Caco-2 (cell line): ENCODE results near the gene LRRC74A. TPM values are rescaled to one million over a fixed set of nuclear protein-coding genes. Genes with fewer than 3 reads are reported as not detected.

ENCODE experiments used
- BruUV-seq: library from RNA; stranded (reverse); fragments of 400-500 nt; replicated peaks from 2 replicates; lab custom pipeline; 2021; lab: Mats Ljungman, UMichigan
- CTCF ChIA-PET: fragments of 300-600 bp; sonication (Branson Sonifier 250); formaldehyde crosslinking; loops from one replicate; lab custom pipeline; 2022; ENCODE audit warnings: antibody characterized with exemption; lab: Charles Lee
- POLR2A ChIA-PET: fragments of 300-600 bp; sonication (Branson Sonifier 250); formaldehyde crosslinking; loops from one replicate; lab custom pipeline; 2022; ENCODE audit warnings: antibody characterized with exemption; lab: Charles Lee
- DNase-seq, 2 experiments: peaks; one replicate each; pipeline versions ENCODE4 v3.0.0 to v3.0.0-alpha.2; 2020 to 2022
- H3K27me3 ChIP-seq: replicated peaks from 2 replicates; pipeline ENCODE4 v1.6.0; 2011; ENCODE audit warnings: low read length; ENCODE audit not compliant: control insufficient read depth, insufficient read depth
- H3K36me3 ChIP-seq: 2 replicates; pipeline ENCODE4 v1.5.1; 2011; ENCODE audit warnings: low read length; ENCODE audit not compliant: control insufficient read depth, insufficient read depth
- H3K4me1 ChIP-seq: fragments of 250-450 bp; sonication (Bioruptor Pico); 2 replicates; pipeline ENCODE4 v1.5.1; 2020; ENCODE audit warnings: mild to moderate bottlenecking
- H3K4me3 ChIP-seq: 2 replicates; pipeline ENCODE4 v1.5.1; 2011; ENCODE audit warnings: low read depth, mild to moderate bottlenecking, control low read depth, low read length
- H3K9me3 ChIP-seq: fragments of 250-450 bp; sonication (Bioruptor Pico); 2 replicates; pipeline ENCODE4 v1.5.1; 2020; ENCODE audit warnings: mild to moderate bottlenecking, moderate library complexity
- H3K27ac Mint-ChIP-seq: one replicate; pipeline ENCODE4 v1.8.0; 2022; ENCODE audit warnings: mixed read lengths; ENCODE audit not compliant: unreplicated experiment
- H3K27me3 Mint-ChIP-seq: one replicate; pipeline ENCODE4 v1.8.0; 2022; ENCODE audit warnings: mixed read lengths; ENCODE audit not compliant: insufficient read depth, unreplicated experiment
- H3K36me3 Mint-ChIP-seq: one replicate; pipeline ENCODE4 v1.8.0; 2022; ENCODE audit warnings: mild to moderate bottlenecking, mixed read lengths; ENCODE audit not compliant: insufficient read depth, unreplicated experiment
- H3K4me1 Mint-ChIP-seq: one replicate; pipeline ENCODE4 v1.8.0; 2022; ENCODE audit warnings: low read depth, mixed read lengths; ENCODE audit not compliant: unreplicated experiment
- H3K4me3 Mint-ChIP-seq: one replicate; pipeline ENCODE4 v1.8.0; 2022; ENCODE audit warnings: mild to moderate bottlenecking, moderate library complexity, mixed read lengths; ENCODE audit not compliant: unreplicated experiment
- H3K9me3 Mint-ChIP-seq: one replicate; pipeline ENCODE4 v1.8.0; 2022; ENCODE audit warnings: mixed read lengths; ENCODE audit not compliant: unreplicated experiment
- intact Hi-C: fragments of 100-400 bp; cut with micrococcal nuclease; formaldehyde crosslinking; loops from one replicate; pipeline ENCODE4 v1.10.0; 2022; ENCODE audit not compliant: unreplicated experiment
- total RNA-seq: library from RNA; stranded (reverse); gene quantifications from 2 replicates; pipeline ENCODE4 v1.2.3, GENCODE V29; 2022
- TF ChIP-seq, protein P1 (sequence below), 2 experiments: fragments of 200-600 bp in 1 of 2; IDR thresholded peaks; 1 replicate in 1 of 2; 2 replicates in 1 of 2; pipeline versions ENCODE4 v1.5.1 to v1.8.0; 2011 to 2022; ENCODE audit warnings: antibody characterized with exemption in 1 of 2, control low read depth in 1 of 2, inconsistent platforms in 1 of 2, low read depth in 1 of 2, low read length in 1 of 2, mild to moderate bottlenecking in 1 of 2, moderate library complexity in 1 of 2; ENCODE audit not compliant: insufficient read depth in 1 of 2, severe bottlenecking in 1 of 2, unreplicated experiment in 1 of 2

The LRRC74A gene
- total RNA-seq, 1 experiment from 2014 or later, result not detected

DNA sequence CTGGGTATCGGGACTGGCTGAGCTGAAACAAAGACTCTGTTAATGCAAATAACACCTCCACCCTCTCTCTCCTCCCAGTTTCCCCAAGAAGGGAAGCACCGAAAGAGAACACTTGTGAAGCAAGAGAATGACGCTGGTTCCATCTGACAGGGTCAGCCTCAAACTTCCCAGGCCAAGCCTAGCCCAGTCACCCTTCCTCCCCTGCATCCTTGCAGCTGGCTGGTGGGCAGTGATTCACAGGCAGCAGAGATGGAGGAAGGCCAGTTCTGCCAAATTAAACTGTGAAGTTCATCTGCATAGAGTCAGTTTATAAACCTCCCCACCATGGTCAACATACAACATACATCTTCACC, 2.8 kb downstream of the LRRC74A start:
- Histone ChIP-seq H3K9me3 (peaks cover 6% of the 10 kb centered on the region; the same call in 1 of the 2 replicates), H3K4me1 (peaks cover 2% of the 10 kb centered on the region; the same call in 1 of the 2 replicates), H3K27me3 (no peaks in the 10 kb centered on the region), H3K36me3 (no peaks in the 10 kb centered on the region), H3K4me3 (no peak overlapping the region)
- DNase-seq, result no peak
- Mint-ChIP-seq H3K27ac (no peak overlapping the region), H3K4me1 (peaks cover 1% of the 10 kb centered on the region), H3K27me3 (peaks cover 8% of the 10 kb centered on the region), H3K4me3 (no peak overlapping the region), H3K9me3 (no peaks in the 10 kb centered on the region), H3K36me3 (no peaks in the 10 kb centered on the region)
- no TSS peak for BruUV-seq
- TF ChIP-seq, protein P1, sequence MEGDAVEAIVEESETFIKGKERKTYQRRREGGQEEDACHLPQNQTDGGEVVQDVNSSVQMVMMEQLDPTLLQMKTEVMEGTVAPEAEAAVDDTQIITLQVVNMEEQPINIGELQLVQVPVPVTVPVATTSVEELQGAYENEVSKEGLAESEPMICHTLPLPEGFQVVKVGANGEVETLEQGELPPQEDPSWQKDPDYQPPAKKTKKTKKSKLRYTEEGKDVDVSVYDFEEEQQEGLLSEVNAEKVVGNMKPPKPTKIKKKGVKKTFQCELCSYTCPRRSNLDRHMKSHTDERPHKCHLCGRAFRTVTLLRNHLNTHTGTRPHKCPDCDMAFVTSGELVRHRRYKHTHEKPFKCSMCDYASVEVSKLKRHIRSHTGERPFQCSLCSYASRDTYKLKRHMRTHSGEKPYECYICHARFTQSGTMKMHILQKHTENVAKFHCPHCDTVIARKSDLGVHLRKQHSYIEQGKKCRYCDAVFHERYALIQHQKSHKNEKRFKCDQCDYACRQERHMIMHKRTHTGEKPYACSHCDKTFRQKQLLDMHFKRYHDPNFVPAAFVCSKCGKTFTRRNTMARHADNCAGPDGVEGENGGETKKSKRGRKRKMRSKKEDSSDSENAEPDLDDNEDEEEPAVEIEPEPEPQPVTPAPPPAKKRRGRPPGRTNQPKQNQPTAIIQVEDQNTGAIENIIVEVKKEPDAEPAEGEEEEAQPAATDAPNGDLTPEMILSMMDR (IDR thresholded peaks at IDR 0.05; ENCODE audit: insufficient read depth in 1 of 2, low read depth in 1 of 2, low read length in 1 of 2, severe bottlenecking in 1 of 2, unreplicated experiment in 1 of 2), result no peak
- ChIA-PET POLR2A (no interaction called here), CTCF (no interaction called here)
- intact Hi-C loops, result no loop called here

DNA sequence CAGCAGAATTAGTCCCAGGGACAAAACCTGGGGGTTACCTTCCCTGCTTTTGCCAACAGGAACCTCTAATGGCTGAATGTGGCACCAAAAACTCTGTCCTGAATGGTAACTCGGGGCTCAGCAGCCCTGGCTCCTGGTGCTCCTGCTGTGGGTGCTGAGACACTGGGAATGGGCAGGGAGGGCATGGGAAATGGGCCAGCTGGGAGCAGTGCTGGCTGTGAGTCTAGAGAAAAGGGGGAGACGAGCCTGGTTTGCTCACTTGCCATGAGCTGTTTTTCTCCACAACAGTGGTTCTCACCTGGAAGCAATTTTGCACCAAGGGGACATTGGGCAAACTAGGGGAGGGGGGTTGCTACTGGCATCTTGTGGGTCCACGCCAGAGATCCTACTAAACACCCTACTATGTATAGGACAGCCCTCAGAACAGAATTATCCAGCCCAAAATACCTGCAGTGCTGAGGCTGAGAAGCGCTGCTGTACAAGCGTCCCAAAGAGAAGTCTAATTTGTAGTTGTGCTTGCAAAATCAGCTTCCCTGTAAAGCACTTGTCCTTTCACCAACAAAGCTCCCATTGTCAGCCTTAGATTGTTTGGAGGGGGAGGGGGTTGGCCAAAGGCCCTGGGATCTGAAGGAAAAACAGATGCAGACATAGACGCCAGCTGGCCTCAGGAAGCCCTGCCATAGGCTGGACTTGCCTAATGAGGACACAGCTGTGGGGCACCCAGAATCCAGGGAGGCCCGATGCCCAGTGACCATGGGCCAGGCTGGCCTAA, 3.6 kb downstream of the LRRC74A start:
- CTCF ChIA-PET, result no interaction called here

DNA sequence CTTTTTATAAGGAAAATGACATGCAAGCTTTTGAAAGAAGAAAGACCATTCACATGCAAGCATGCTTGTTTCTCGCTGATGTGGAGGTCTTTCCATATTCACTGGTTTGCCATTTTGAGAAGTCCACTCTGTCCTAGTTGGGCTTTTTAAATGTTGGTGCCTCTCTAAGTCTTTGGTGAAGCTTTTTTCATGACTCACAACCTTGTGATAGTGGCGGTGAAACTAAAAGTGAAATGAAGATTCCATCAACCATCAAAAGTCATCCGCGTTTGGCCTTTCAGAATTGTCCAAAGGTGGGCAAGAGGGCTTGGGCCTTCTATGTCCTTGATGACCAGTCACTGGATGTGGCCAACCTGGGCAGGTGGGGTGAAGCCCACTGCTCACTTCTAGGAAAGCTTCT, 4.3 kb downstream of the LRRC74A start:
- no peaks in the 10 kb centered on the region for H3K9me3 Mint-ChIP-seq
- POLR2A ChIA-PET, result no interaction called here
- Histone ChIP-seq H3K4me1 (peaks cover 12% of the 10 kb centered on the region), H3K9me3 (peaks cover 6% of the 10 kb centered on the region; the same call in 1 of the 2 replicates), H3K36me3 (no peaks in the 10 kb centered on the region), H3K4me3 (no peak overlapping the region), H3K27me3 (no peaks in the 10 kb centered on the region)
- H3K4me3 Mint-ChIP-seq, result no peak overlapping the region
- H3K36me3 Mint-ChIP-seq, result no peaks in the 10 kb centered on the region
- intact Hi-C loops, result no loop called here
- H3K4me1 Mint-ChIP-seq, result peaks cover 9% of the 10 kb centered on the region
- TF ChIP-seq, protein P1 (IDR thresholded peaks at IDR 0.05; ENCODE audit: insufficient read depth in 1 of 2, low read depth in 1 of 2, low read length in 1 of 2, severe bottlenecking in 1 of 2, unreplicated experiment in 1 of 2), result no peak
- BruUV-seq, result no TSS peak
- H3K27ac Mint-ChIP-seq, result no peak overlapping the region
- peaks cover 2% of the 10 kb centered on the region for H3K27me3 Mint-ChIP-seq
- CTCF ChIA-PET, result no interaction called here
- no peak for DNase-seq

More for the DNA sequence above, 3.6 kb downstream of the LRRC74A start:
- BruUV-seq, result no TSS peak
- Histone ChIP-seq H3K36me3 (no peaks in the 10 kb centered on the region), H3K9me3 (peaks cover 6% of the 10 kb centered on the region; the same call in 1 of the 2 replicates), H3K27me3 (no peaks in the 10 kb centered on the region), H3K4me1 (peaks cover 9% of the 10 kb centered on the region), H3K4me3 (no peak overlapping the region)
- Mint-ChIP-seq H3K4me3 (no peak overlapping the region), H3K4me1 (peaks cover 9% of the 10 kb centered on the region), H3K36me3 (no peaks in the 10 kb centered on the region), H3K27me3 (peaks cover 6% of the 10 kb centered on the region), H3K9me3 (no peaks in the 10 kb centered on the region), H3K27ac (no peak overlapping the region)
- intact Hi-C loops, result no loop called here
- POLR2A ChIA-PET, result no interaction called here
- no peak for DNase-seq
- TF ChIP-seq, protein P1 (IDR thresholded peaks at IDR 0.05; ENCODE audit: insufficient read depth in 1 of 2, low read depth in 1 of 2, low read length in 1 of 2, severe bottlenecking in 1 of 2, unreplicated experiment in 1 of 2), result no peak
